HS-5 (cell line): ENCODE results near the gene MLLT6.

Source experiments
- DNase-seq: peaks from one replicate; pipeline ENCODE4 v3.0.0-alpha.2; 2012; ENCODE audit warnings: low read depth

MLLT6 gene

GRCh38 chr17:38704606-38705522, at the start of gene MLLT6:
MLLT6 (plus strand) TSS chr17:38705273; CDS start chr17:38705633, 360 bp downstream.
- DNase-seq: peak; percentile 24

GRCh38 chr17:38656959-38657823, 47.9 kb upstream of the MLLT6 start:
- no peak for DNase-seq

DNA sequence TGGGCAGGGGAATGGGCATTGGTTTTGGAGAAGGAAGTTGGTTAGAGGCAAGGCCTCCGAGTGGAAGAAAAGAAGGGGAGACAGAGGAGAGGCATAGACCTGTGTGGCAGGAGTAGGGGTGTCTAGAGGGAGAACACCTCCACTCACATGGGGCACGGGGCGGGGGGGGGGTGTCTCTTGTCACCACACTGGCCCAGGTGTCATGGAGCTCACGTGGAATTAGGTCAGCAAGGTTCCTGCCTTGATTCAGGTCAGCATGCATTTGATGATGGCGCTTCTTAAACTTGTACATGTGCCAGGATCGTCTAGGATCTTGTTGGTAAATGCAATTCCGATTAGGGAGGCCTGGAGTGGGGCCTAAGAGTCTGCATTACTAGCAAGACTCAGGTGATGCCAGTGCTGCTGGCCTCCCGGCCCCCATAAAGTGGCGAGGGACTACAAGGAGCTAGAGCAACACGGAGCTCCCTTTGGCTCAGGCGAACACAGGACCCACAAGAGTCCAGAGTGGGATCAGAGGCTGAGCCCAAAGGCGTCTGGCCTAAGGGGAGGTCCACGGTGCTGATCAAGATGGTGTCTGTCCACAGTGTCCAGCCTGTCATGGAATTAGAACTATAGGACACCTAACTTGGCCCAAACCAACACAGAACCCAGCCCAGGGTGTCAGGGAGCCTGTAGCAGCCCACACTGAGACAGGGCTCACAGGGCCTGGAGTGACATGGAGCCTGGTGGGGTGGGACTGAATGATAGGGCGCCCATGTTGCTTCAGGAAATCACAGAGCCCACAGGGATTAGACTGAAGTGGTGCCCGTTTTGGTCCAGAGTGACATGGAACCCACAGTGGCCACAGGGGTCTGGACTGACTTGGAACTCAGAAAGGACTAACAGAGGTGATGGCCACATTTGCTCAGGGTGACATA, 47.0 kb upstream of the MLLT6 start:
- no peak for DNase-seq

- no peak for DNase-seq
Observed at GRCh38 chr17:38658741-38659345, 46.2 kb upstream of the MLLT6 start.

DNA sequence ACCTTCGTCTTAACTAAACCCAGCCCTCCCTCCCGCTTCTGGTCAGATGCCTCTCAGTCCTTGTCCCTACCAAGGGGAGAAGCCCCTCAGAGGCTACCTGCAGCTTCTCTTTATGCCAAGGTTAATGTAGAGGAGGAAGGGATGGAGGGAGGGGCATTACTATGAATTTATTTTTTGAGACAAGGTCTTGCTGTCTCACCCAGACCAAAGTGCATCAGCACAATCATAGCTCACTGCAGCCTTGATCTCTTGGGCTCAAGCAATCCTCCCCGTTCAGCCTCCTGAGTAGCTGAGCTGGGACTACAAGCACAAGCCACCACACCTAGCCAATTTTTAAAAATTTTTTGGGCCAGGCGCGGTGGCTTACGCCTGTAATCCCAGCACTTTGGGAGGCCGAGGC, 45.7 kb upstream of the MLLT6 start:
- DNase-seq: no peak

GRCh38 chr17:38660097-38661025, 44.7 kb upstream of the MLLT6 start:
- DNase-seq: no peak

GRCh38 chr17:38663125-38663751, 41.8 kb upstream of the MLLT6 start:
- no peak for DNase-seq

DNA sequence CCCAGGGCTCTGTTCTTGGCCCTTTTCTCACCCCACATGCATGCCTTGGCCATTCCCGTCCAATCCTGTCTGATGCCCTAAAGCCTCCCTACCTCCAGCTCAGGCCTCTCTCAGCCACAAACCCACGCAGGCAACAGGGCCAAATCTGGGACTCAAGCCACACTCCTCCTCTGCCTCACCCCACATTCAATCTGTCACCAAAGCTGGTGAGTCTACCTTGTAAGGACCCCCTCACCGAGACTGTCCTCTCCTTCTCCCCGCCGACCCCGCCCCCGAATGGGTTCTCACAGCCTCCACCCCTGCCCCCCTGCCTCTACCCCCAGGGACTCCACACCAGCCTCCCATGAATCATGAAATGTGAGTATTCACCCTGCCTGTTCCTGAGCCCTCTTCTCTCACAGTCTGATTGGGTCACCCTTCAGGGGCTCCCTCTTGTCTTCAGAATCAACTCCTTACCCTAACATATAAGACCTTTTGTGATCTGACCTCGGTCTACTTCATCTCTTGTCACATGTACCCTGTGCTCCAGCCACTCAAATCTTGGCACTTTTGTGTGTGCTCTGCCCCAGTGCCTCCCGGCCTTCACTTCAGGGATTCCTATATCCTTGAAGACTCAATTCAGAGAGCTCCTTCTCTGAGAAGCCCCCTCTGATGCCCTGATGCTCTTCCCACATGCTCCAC, 41.0 kb upstream of the MLLT6 start:
- no peak for DNase-seq

- peak; percentile 35 for DNase-seq
Observed at GRCh38 chr17:38667099-38667786, 37.8 kb upstream of the MLLT6 start.

DNA sequence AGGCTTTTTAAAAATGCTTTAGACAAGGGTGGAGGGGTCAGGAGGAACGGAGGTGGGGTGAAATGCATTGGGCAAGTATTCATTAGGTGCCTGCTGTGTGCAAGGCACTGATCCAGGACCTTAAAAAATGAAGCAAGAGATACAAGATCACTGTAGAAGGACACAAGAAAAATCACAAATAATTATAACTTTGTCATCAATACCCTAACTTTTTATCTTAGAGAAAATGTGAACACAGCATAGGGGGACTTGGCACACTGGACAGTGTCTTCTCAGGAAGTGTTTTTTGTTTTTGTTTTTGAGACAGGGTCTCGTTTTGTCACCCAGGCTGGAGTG, 37.3 kb upstream of the MLLT6 start:
- no peak for DNase-seq

GRCh38 chr17:38669520-38669919, 35.6 kb upstream of the MLLT6 start:
- DNase-seq: no peak

- DNase-seq: no peak
Observed at GRCh38 chr17:38671939-38672720, 32.9 kb upstream of the MLLT6 start.

- DNase-seq: no peak
Observed at GRCh38 chr17:38672788-38673706, 32.0 kb upstream of the MLLT6 start.

GRCh38 chr17:38673707-38674013, 31.4 kb upstream of the MLLT6 start:
- no peak for DNase-seq

- no peak for DNase-seq
Observed at GRCh38 chr17:38674014-38674748, 30.9 kb upstream of the MLLT6 start.
